HepG2 (cell line): Measurements from ENCODE around the gene FAM114A1. TPM values are rescaled to one million over a fixed set of nuclear protein-coding genes. Genes with fewer than 3 reads are reported as not detected.

Source experiments
- DR1 ChIP-seq: sonication (generic); formaldehyde crosslinking; IDR thresholded peaks from 2 replicates; pipeline ENCODE4 v1.8.0; 2021; ENCODE audit warnings: mild to moderate bottlenecking, missing genetic modification reagents, inconsistent platforms
- HDAC1 ChIP-seq: sonication (generic); formaldehyde crosslinking; IDR thresholded peaks from 2 replicates; pipeline ENCODE4 v1.5.1; 2020; ENCODE audit warnings: mild to moderate bottlenecking, missing genetic modification reagents
- HIVEP1 ChIP-seq: sonication (generic); formaldehyde crosslinking; IDR thresholded peaks from 2 replicates; pipeline ENCODE4 v1.4.0; 2020; ENCODE audit warnings: mild to moderate bottlenecking, missing genetic modification reagents
- ISL2 ChIP-seq: sonication (generic); formaldehyde crosslinking; IDR thresholded peaks from 2 replicates; pipeline ENCODE4 v1.5.0; 2020; ENCODE audit warnings: missing genetic modification reagents
- LBX2 ChIP-seq: sonication (generic); formaldehyde crosslinking; IDR thresholded peaks from 2 replicates; pipeline ENCODE4 v1.5.0; 2020; ENCODE audit warnings: missing genetic modification reagents, mild to moderate bottlenecking, borderline replicate concordance
- MAF1 ChIP-seq: sonication (generic); formaldehyde crosslinking; IDR thresholded peaks from 2 replicates; pipeline ENCODE4 v1.5.0; 2020; ENCODE audit warnings: missing genetic modification reagents, borderline replicate concordance
- NONO ChIP-seq, 2 experiments: fragments of 450-650 bp in 1 of 2; sonication (generic) in 1 of 2; formaldehyde crosslinking in 1 of 2; IDR thresholded peaks in 1 of 2; conservative IDR thresholded peaks in 1 of 2; 2 replicates each; pipeline versions ENCODE4 v1.6.1 to v1.8.0; 2017 to 2022; ENCODE audit warnings: mild to moderate bottlenecking in 1 of 2, missing genetic modification reagents in 1 of 2, moderate library complexity in 1 of 2
- NR2F2 ChIP-seq: IDR thresholded peaks from 2 replicates; pipeline ENCODE4 v1.6.1; 2012; ENCODE audit warnings: low read depth, inconsistent platforms, borderline replicate concordance
- SNAI1 ChIP-seq: sonication (generic); formaldehyde crosslinking; IDR thresholded peaks from 2 replicates; pipeline ENCODE4 v1.5.0; 2020; ENCODE audit warnings: mild to moderate bottlenecking, missing genetic modification reagents, borderline replicate concordance
- SP4 ChIP-seq: sonication (generic); formaldehyde crosslinking; IDR thresholded peaks from 2 replicates; pipeline ENCODE4 v1.8.1; 2023; ENCODE audit warnings: mild to moderate bottlenecking, missing genetic modification reagents
- TEAD2 ChIP-seq: sonication (generic); formaldehyde crosslinking; IDR thresholded peaks from 2 replicates; pipeline ENCODE4 v1.9.0; 2021; ENCODE audit warnings: missing genetic modification reagents
- TEAD3 ChIP-seq: optimal IDR thresholded peaks from 2 replicates; pipeline ENCODE3; 2016; ENCODE audit warnings: borderline replicate concordance
- TOPORS ChIP-seq: sonication (generic); formaldehyde crosslinking; IDR thresholded peaks from 2 replicates; pipeline ENCODE4 v1.8.0; 2023; ENCODE audit warnings: mild to moderate bottlenecking, missing genetic modification reagents
- ZNF20 ChIP-seq: sonication (generic); formaldehyde crosslinking; IDR thresholded peaks from 2 replicates; pipeline ENCODE4 v1.4.0; 2020; ENCODE audit warnings: mild to moderate bottlenecking, moderate library complexity, missing genetic modification reagents
- ZNF282 ChIP-seq: fragments of 450-650 bp; IDR thresholded peaks from 2 replicates; pipeline ENCODE4 v1.6.1; 2018; ENCODE audit not compliant: partially characterized antibody
- ZNF33B ChIP-seq: sonication (generic); formaldehyde crosslinking; IDR thresholded peaks from 2 replicates; pipeline ENCODE4 v1.5.1; 2020; ENCODE audit warnings: mild to moderate bottlenecking, missing genetic modification reagents
- ZNF432 ChIP-seq: sonication (generic); formaldehyde crosslinking; IDR thresholded peaks from 2 replicates; pipeline ENCODE4 v1.5.0; 2020; ENCODE audit warnings: missing genetic modification reagents, mild to moderate bottlenecking, borderline replicate concordance
- ZNF547 ChIP-seq: sonication (generic); formaldehyde crosslinking; IDR thresholded peaks from 2 replicates; pipeline ENCODE4 v1.5.1; 2020; ENCODE audit warnings: mild to moderate bottlenecking, missing genetic modification reagents
- ZNF768 ChIP-seq: sonication (generic); formaldehyde crosslinking; IDR thresholded peaks from 2 replicates; pipeline ENCODE4 v1.4.0; 2020; ENCODE audit warnings: missing genetic modification reagents
- ZNF772 ChIP-seq: sonication (generic); formaldehyde crosslinking; IDR thresholded peaks from 2 replicates; pipeline ENCODE4 v1.5.0; 2020; ENCODE audit warnings: mild to moderate bottlenecking, missing genetic modification reagents
- polyA plus RNA-seq, 8 experiments: library from polyadenylated mRNA; depleted of rRNA in 3 of 8; stranded (reverse) in 7 of 8; unstranded in 1 of 8; fragments of >200 nt; fragmentation: Illumina TruSeq in 4 of 8; extraction: Trizol in 4 of 8; gene quantifications; 2 replicates each; pipeline versions ENCODE4 v1.2.1 to v1.2.3, GENCODE V29; 2011 to 2016; ENCODE audit warnings: low read depth in 4 of 8, missing spikeins in 1 of 8, mixed read lengths in 1 of 8; ENCODE audit not compliant: insufficient read depth in 1 of 8
- total RNA-seq, 5 experiments: library from RNA; depleted of rRNA; stranded (reverse); fragments of >200 nt; fragmentation: Illumina TruSeq; extraction: Trizol; gene quantifications; 2 replicates each; pipeline ENCODE4 v1.2.3, GENCODE V29; 2016; ENCODE audit warnings: low read depth in 1 of 5
- TF ChIP-seq, protein P1 (sequence below): sonication (generic); formaldehyde crosslinking; IDR thresholded peaks from 2 replicates; pipeline ENCODE4 v1.5.1; 2020; ENCODE audit warnings: mild to moderate bottlenecking, missing genetic modification reagents
- TF ChIP-seq, protein P2 (sequence below): sonication (generic); formaldehyde crosslinking; IDR thresholded peaks from 2 replicates; pipeline ENCODE4 v1.4.0; 2020; ENCODE audit warnings: mild to moderate bottlenecking, missing genetic modification reagents
- TF ChIP-seq, protein P3 (sequence below): sonication (generic); formaldehyde crosslinking; IDR thresholded peaks from 2 replicates; pipeline ENCODE4 v1.8.0; 2022; ENCODE audit warnings: mild to moderate bottlenecking, missing genetic modification reagents, borderline replicate concordance
- TF ChIP-seq, protein P4 (sequence below): sonication (generic); formaldehyde crosslinking; IDR thresholded peaks from 2 replicates; pipeline ENCODE4 v1.8.0; 2022; ENCODE audit warnings: mild to moderate bottlenecking, missing genetic modification reagents, moderate library complexity

The FAM114A1 gene
- total and polyA plus RNA-seq, 2 of the 13 experiments (the other 11 are each of a cell fraction or from before 2014, with no cell fraction given): 61.0 to 76.9 TPM

GRCh38 chr4:38904090-38904666 lies 36.6 kb downstream of the FAM114A1 start (continued):
- TF ChIP-seq, protein P1, sequence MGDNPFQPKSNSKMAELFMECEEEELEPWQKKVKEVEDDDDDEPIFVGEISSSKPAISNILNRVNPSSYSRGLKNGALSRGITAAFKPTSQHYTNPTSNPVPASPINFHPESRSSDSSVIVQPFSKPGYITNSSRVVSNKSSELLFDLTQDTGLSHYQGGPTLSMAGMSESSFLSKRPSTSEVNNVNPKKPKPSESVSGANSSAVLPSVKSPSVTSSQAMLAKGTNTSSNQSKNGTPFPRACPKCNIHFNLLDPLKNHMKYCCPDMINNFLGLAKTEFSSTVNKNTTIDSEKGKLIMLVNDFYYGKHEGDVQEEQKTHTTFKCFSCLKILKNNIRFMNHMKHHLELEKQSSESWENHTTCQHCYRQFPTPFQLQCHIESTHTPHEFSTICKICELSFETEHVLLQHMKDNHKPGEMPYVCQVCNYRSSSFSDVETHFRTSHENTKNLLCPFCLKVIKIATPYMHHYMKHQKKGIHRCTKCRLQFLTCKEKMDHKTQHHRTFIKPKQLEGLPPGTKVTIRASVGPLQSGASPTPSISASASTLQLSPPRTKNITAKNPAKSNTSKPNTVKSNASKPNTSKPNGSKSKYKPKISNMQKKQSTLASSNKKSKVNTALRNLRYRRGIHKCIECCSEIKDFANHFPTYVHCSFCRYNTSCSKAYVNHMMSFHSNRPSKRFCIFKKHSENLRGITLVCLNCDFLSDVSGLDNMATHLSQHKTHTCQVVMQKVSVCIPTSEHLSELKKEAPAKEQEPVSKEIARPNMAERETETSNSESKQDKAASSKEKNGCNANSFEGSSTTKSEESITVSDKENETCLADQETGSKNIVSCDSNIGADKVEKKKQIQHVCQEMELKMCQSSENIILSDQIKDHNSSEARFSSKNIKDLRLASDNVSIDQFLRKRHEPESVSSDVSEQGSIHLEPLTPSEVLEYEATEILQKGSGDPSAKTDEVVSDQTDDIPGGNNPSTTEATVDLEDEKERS (CRISPR knock-in tag): peak; percentile 23; the same call in 1 of the 2 replicates
- no peak for TF ChIP-seq SNAI1 (CRISPR knock-in tag)
- no peak for TF ChIP-seq HIVEP1
- TF ChIP-seq, protein P2, sequence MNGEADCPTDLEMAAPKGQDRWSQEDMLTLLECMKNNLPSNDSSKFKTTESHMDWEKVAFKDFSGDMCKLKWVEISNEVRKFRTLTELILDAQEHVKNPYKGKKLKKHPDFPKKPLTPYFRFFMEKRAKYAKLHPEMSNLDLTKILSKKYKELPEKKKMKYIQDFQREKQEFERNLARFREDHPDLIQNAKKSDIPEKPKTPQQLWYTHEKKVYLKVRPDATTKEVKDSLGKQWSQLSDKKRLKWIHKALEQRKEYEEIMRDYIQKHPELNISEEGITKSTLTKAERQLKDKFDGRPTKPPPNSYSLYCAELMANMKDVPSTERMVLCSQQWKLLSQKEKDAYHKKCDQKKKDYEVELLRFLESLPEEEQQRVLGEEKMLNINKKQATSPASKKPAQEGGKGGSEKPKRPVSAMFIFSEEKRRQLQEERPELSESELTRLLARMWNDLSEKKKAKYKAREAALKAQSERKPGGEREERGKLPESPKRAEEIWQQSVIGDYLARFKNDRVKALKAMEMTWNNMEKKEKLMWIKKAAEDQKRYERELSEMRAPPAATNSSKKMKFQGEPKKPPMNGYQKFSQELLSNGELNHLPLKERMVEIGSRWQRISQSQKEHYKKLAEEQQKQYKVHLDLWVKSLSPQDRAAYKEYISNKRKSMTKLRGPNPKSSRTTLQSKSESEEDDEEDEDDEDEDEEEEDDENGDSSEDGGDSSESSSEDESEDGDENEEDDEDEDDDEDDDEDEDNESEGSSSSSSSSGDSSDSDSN: no peak
- TF ChIP-seq ZNF547 (CRISPR knock-in tag): no peak
- TF ChIP-seq, protein P3, sequence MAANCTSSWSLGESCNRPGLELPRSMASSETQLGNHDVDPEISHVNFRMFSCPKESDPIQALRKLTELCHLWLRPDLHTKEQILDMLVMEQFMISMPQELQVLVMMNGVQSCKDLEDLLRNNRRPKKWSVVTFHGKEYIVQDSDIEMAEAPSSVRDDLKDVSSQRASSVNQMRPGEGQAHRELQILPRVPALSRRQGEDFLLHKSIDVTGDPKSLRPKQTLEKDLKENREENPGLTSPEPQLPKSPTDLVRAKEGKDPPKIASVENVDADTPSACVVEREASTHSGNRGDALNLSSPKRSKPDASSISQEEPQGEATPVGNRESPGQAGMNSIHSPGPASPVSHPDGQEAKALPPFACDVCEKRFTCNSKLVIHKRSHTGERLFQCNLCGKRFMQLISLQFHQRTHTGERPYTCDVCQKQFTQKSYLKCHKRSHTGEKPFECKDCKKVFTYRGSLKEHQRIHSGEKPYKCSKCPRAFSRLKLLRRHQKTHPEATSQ (CRISPR knock-in tag): no peak
- TF ChIP-seq, protein P4, sequence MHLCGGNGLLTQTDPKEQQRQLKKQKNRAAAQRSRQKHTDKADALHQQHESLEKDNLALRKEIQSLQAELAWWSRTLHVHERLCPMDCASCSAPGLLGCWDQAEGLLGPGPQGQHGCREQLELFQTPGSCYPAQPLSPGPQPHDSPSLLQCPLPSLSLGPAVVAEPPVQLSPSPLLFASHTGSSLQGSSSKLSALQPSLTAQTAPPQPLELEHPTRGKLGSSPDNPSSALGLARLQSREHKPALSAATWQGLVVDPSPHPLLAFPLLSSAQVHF: no peak
- no peak for TF ChIP-seq ZNF432 (CRISPR knock-in tag)
- TF ChIP-seq ZNF282: no peak
- TF ChIP-seq TOPORS: no peak
- TF ChIP-seq TEAD3 (CRISPR knock-in tag): peak; percentile 61
- TF ChIP-seq HDAC1 (CRISPR knock-in tag): peak; percentile 19; the same call in 1 of the 2 replicates
- peak; percentile 91 for TF ChIP-seq NR2F2
- no peak for TF ChIP-seq LBX2 (CRISPR knock-in tag)
- TF ChIP-seq ZNF20: no peak
- no peak for TF ChIP-seq MAF1 (CRISPR knock-in tag)
- TF ChIP-seq DR1 (CRISPR knock-in tag): no peak
- TF ChIP-seq ZNF768 (CRISPR knock-in tag): no peak
- no peak for TF ChIP-seq SP4
- TF ChIP-seq NONO (IDR thresholded peaks at IDR 0.05): no peak
- TF ChIP-seq NONO (CRISPR knock-in tag; conservative IDR thresholded peaks at IDR 0.05): no peak
- TF ChIP-seq TEAD2 (CRISPR knock-in tag): no peak
- TF ChIP-seq ZNF33B: no peak
- no peak for TF ChIP-seq ISL2 (CRISPR knock-in tag)
- no peak for TF ChIP-seq ZNF772 (CRISPR knock-in tag)
